ENCODE data around the gene PROK1. TPM values are rescaled to one million over a fixed set of nuclear protein-coding genes. Genes with fewer than 3 reads are reported as not detected.

The PROK1 gene
- total and polyA plus RNA-seq, 10 of the 15 experiments (the other 5 are each of a cell fraction or from before 2014, with no cell fraction given): not detected

DNA sequence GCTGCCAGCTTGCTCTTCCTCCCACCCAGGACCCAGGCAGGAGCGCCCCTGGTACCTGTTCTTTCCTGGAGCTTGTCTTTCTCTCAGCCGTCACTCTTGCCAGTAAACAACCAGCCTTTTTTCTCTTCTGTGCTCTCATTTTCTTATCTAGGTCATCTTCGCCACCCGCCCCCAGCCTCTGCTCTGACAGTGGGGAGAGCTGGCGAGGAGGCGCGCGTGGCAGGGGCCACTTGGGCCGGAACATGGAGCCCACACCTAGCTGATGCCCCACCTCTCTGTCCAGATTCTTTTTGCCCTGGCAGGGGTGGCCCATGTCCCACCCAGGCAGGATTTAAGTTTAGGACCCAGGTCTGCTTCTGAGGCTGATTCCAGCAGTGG, 32.3 kb downstream of the PROK1 start:
- no peak for DNase-seq (ENCODE audit: low read depth, low spot score)
- H2AFZ ChIP-seq (ENCODE audit: control insufficient read depth, low read depth, low read length): no peak overlapping the region
- no peaks in the 10 kb centered on the region for H3K9me3 ChIP-seq (replicated peaks; ENCODE audit: control insufficient read depth, insufficient read depth, low read length)
- peaks cover 3 to 6% of the 10 kb centered on the region in 2 experiments; a peak in 3 of 4 replicates for H3K27me3 ChIP-seq (replicated peaks in 1 of 2; ENCODE audit: control insufficient read depth in 2 of 2, insufficient read depth in 2 of 2, low read length in 1 of 2)
- H3K4me3 ChIP-seq: no peak overlapping the region
- no peak overlapping the region for H3K27ac ChIP-seq (ENCODE audit: control insufficient read depth, insufficient read depth)
- CTCF ChIA-PET: interaction anchor here (3.0 kb wide), 1 partner anchor 12 kb away, joined by 15 read pairs; no protein-coding TSS in a partner anchor
- intact Hi-C loops (cut with micrococcal nuclease; ENCODE audit: unreplicated experiment): no loop called here
- no peak for FAIRE-seq
- H3K79me2 ChIP-seq (ENCODE audit: control insufficient read depth, insufficient read depth, low read length): no peaks in the 10 kb centered on the region
- H3K4me2 ChIP-seq (ENCODE audit: control insufficient read depth, insufficient read depth): no peak overlapping the region
- no TSS peak for BruUV-seq (replicated peaks)
- SMC1A ChIA-PET (ENCODE audit: uncharacterized antibody, unreplicated experiment): interaction anchor here (0.7 kb wide), 1 partner anchor 320 kb away, joined by 3 read pairs; no protein-coding TSS in a partner anchor
- H4K20me1 ChIP-seq (ENCODE audit: control insufficient read depth, insufficient read depth): no peaks in the 10 kb centered on the region
- no peak overlapping the region for H3K9ac ChIP-seq (ENCODE audit: control insufficient read depth, insufficient read depth, low read length)
- POLR2A ChIA-PET: no interaction called here
- no peaks in the 10 kb centered on the region for H3K36me3 ChIP-seq (ENCODE audit: control insufficient read depth in 2 of 2, insufficient read depth in 2 of 2, low read length in 1 of 2)
- in situ Hi-C loops (cut with MboI): no loop called here
- RAD21 ChIA-PET (ENCODE audit: unreplicated experiment): interaction anchor here (0.7 to 0.8 kb wide), 2 partner anchors 13 to 280 kb away, joined by 3 read pairs; no protein-coding TSS in a partner anchor
- H3K4me1 ChIP-seq (ENCODE audit: control insufficient read depth, insufficient read depth, low read length): no peaks in the 10 kb centered on the region
- ATAC-seq: no peak
- 57% methylated on average over 9 of the region's 9 CpGs for WGBS (ENCODE audit: insufficient coverage, insufficient replicate concordance, low lambda C conversion rate, missing lambda C conversion rate)
- TF ChIP-seq SP1 (IDR thresholded peaks at IDR 0.05; ENCODE audit: low read depth, low read length) (no peak), MEF2A (IDR thresholded peaks at IDR 0.05; ENCODE audit: insufficient read depth, low read depth, low read length) (no peak), PAX8 (IDR thresholded peaks at IDR 0.05) (no peak), PRDM15 (CRISPR knock-in tag; IDR thresholded peaks at IDR 0.05) (no peak), NFYA (IDR thresholded peaks at IDR 0.05; ENCODE audit: borderline replicate concordance, low read depth, low read length) (no peak), RAD51 (IDR thresholded peaks at IDR 0.05) (no peak), SMAD1 (IDR thresholded peaks at IDR 0.05; ENCODE audit: low read depth, partially characterized antibody) (no peak), NBN (IDR thresholded peaks at IDR 0.05) (no peak), ESRRA (IDR thresholded peaks at IDR 0.05; ENCODE audit: low read length) (no peak), NR2C2 (IDR thresholded peaks at IDR 0.05; ENCODE audit: borderline replicate concordance, control insufficient read depth, insufficient read length, low read depth) (no peak)
- TF ChIP-seq, protein P1, sequence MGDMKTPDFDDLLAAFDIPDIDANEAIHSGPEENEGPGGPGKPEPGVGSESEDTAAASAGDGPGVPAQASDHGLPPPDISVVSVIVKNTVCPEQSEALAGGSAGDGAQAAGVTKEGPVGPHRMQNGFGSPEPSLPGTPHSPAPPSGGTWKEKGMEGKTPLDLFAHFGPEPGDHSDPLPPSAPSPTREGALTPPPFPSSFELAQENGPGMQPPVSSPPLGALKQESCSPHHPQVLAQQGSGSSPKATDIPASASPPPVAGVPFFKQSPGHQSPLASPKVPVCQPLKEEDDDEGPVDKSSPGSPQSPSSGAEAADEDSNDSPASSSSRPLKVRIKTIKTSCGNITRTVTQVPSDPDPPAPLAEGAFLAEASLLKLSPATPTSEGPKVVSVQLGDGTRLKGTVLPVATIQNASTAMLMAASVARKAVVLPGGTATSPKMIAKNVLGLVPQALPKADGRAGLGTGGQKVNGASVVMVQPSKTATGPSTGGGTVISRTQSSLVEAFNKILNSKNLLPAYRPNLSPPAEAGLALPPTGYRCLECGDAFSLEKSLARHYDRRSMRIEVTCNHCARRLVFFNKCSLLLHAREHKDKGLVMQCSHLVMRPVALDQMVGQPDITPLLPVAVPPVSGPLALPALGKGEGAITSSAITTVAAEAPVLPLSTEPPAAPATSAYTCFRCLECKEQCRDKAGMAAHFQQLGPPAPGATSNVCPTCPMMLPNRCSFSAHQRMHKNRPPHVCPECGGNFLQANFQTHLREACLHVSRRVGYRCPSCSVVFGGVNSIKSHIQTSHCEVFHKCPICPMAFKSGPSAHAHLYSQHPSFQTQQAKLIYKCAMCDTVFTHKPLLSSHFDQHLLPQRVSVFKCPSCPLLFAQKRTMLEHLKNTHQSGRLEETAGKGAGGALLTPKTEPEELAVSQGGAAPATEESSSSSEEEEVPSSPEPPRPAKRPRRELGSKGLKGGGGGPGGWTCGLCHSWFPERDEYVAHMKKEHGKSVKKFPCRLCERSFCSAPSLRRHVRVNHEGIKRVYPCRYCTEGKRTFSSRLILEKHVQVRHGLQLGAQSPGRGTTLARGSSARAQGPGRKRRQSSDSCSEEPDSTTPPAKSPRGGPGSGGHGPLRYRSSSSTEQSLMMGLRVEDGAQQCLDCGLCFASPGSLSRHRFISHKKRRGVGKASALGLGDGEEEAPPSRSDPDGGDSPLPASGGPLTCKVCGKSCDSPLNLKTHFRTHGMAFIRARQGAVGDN (IDR thresholded peaks at IDR 0.05): no peak
- TF ChIP-seq, protein P2, sequence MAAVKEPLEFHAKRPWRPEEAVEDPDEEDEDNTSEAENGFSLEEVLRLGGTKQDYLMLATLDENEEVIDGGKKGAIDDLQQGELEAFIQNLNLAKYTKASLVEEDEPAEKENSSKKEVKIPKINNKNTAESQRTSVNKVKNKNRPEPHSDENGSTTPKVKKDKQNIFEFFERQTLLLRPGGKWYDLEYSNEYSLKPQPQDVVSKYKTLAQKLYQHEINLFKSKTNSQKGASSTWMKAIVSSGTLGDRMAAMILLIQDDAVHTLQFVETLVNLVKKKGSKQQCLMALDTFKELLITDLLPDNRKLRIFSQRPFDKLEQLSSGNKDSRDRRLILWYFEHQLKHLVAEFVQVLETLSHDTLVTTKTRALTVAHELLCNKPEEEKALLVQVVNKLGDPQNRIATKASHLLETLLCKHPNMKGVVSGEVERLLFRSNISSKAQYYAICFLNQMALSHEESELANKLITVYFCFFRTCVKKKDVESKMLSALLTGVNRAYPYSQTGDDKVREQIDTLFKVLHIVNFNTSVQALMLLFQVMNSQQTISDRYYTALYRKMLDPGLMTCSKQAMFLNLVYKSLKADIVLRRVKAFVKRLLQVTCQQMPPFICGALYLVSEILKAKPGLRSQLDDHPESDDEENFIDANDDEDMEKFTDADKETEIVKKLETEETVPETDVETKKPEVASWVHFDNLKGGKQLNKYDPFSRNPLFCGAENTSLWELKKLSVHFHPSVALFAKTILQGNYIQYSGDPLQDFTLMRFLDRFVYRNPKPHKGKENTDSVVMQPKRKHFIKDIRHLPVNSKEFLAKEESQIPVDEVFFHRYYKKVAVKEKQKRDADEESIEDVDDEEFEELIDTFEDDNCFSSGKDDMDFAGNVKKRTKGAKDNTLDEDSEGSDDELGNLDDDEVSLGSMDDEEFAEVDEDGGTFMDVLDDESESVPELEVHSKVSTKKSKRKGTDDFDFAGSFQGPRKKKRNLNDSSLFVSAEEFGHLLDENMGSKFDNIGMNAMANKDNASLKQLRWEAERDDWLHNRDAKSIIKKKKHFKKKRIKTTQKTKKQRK (IDR thresholded peaks at IDR 0.05; ENCODE audit: low read depth, low read length): no peak
